Keratinocyte (primary cell): ENCODE measurements around the gene CPNE4. TPM values are rescaled to one million over a fixed set of nuclear protein-coding genes. Genes with fewer than 3 reads are reported as not detected.

Experiments
- DNase-seq: peaks from one replicate; pipeline ENCODE4 v3.0.0-alpha.2; 2011; ENCODE audit warnings: low read depth, missing footprints, low spot score
- FAIRE-seq: peaks from 2 replicates; lab custom pipeline; 2011; peaks lifted over from hg19 to GRCh38; lab: Jason Lieb, UNC
- H2AFZ ChIP-seq: 2 replicates; pipeline ENCODE4 v1.6.0; 2012; ENCODE audit warnings: low read length, control low read depth, inconsistent platforms; ENCODE audit not compliant: control insufficient read depth
- H3K27ac ChIP-seq: 2 replicates; pipeline ENCODE4 v1.5.1; 2011; ENCODE audit warnings: low read length; ENCODE audit not compliant: control insufficient read depth, insufficient read depth
- H3K27me3 ChIP-seq: 3 replicates; pipeline ENCODE4 v1.6.0; 2011; ENCODE audit warnings: low read length; ENCODE audit not compliant: control insufficient read depth, insufficient read depth; ENCODE audit errors: extremely low read depth
- H3K36me3 ChIP-seq, 2 experiments: 2 replicates in 1 of 2; 3 replicates in 1 of 2; pipeline ENCODE4 v1.5.1; 2011; ENCODE audit warnings: low read length in 2 of 2, mild to moderate bottlenecking in 1 of 2; ENCODE audit not compliant: control insufficient read depth in 2 of 2, insufficient read depth in 2 of 2; ENCODE audit errors: extremely low read depth in 1 of 2
- H3K4me1 ChIP-seq: 3 replicates; pipeline ENCODE4 v1.5.1; 2011; ENCODE audit warnings: low read length; ENCODE audit not compliant: control insufficient read depth, insufficient read depth; ENCODE audit errors: extremely low read depth
- H3K4me2 ChIP-seq: 3 replicates; pipeline ENCODE4 v1.6.0; 2011; ENCODE audit warnings: low read depth, low read length; ENCODE audit not compliant: control insufficient read depth, insufficient read depth; ENCODE audit errors: extremely low read depth
- H3K4me3 ChIP-seq, 3 experiments: fragments of 200-600 bp in 1 of 3; sonication (generic) in 1 of 3; 2 replicates in 2 of 3; 3 replicates in 1 of 3; pipeline ENCODE4 v1.5.1; 2011 to 2016; ENCODE audit warnings: low read length in 3 of 3, mild to moderate bottlenecking in 3 of 3, control low read depth in 2 of 3, inconsistent platforms in 1 of 3, low read depth in 1 of 3, mixed read lengths in 1 of 3, mixed run types in 1 of 3, moderate library complexity in 1 of 3; ENCODE audit not compliant: control insufficient read depth in 2 of 3, insufficient read depth in 2 of 3; ENCODE audit errors: extremely low read depth in 1 of 3
- H3K79me2 ChIP-seq: 2 replicates; pipeline ENCODE4 v1.6.0; 2012; ENCODE audit warnings: low read length; ENCODE audit not compliant: control insufficient read depth, insufficient read depth
- H3K9ac ChIP-seq: 3 replicates; pipeline ENCODE4 v1.6.0; 2011; ENCODE audit warnings: low read length; ENCODE audit not compliant: control insufficient read depth, insufficient read depth; ENCODE audit errors: extremely low read depth
- H3K9me1 ChIP-seq: 3 replicates; pipeline ENCODE4 v1.6.0; 2011; ENCODE audit warnings: low read length; ENCODE audit not compliant: control insufficient read depth, insufficient read depth; ENCODE audit errors: extremely low read depth
- H3K9me3 ChIP-seq: 2 replicates; pipeline ENCODE4 v1.5.1; 2012; ENCODE audit warnings: low read depth, low read length; ENCODE audit not compliant: control insufficient read depth
- H4K20me1 ChIP-seq: 3 replicates; pipeline ENCODE4 v1.6.0; 2011; ENCODE audit warnings: low read length; ENCODE audit not compliant: control insufficient read depth, insufficient read depth; ENCODE audit errors: extremely low read depth
- EZH2 ChIP-seq: IDR thresholded peaks from one replicate; pipeline ENCODE4 v1.6.1; 2012; ENCODE audit warnings: inconsistent platforms, mild to moderate bottlenecking, low read length, moderate library complexity
- dilution Hi-C: fragments of 300-500 bp; cut with MboI; formaldehyde crosslinking; loops from one replicate; pipeline ENCODE4 v1.7.0; 2020; ENCODE audit warnings: low sequenced_read_pairs; ENCODE audit not compliant: extremely low pct_ligation_motif_present
- polyA plus RNA-seq, 5 experiments: library from polyadenylated mRNA; depleted of rRNA in 3 of 5; stranded (reverse) in 3 of 5; stranded (forward) in 1 of 5; unstranded in 1 of 5; fragments of >200 nt; gene quantifications; 1 replicate in 1 of 5; 2 replicates in 3 of 5; 3 replicates in 1 of 5; pipeline versions ENCODE4 v1.2.1 to v1.2.3, GENCODE V29; 2011 to 2012; ENCODE audit warnings: missing spikeins in 2 of 5, low read depth in 1 of 5, low replicate concordance in 1 of 5
- TF ChIP-seq, protein P1 (sequence below), 3 experiments: IDR thresholded peaks in 1 of 3; conservative IDR thresholded peaks in 1 of 3; optimal IDR thresholded peaks in 1 of 3; 2 replicates in 2 of 3; 3 replicates in 1 of 3; pipeline versions ENCODE3 to v1.5.1; 2011; ENCODE audit warnings: low read length in 3 of 3, mild to moderate bottlenecking in 3 of 3, moderate library complexity in 2 of 3, control low read depth in 1 of 3, inconsistent platforms in 1 of 3; ENCODE audit not compliant: insufficient read depth in 2 of 3; ENCODE audit errors: extremely low read depth in 1 of 3

The CPNE4 gene
- polyA plus RNA-seq, 1 donor (not counting 4 experiments of a cell fraction or from before 2014, with no cell fraction given): 0.08 TPM

DNA sequence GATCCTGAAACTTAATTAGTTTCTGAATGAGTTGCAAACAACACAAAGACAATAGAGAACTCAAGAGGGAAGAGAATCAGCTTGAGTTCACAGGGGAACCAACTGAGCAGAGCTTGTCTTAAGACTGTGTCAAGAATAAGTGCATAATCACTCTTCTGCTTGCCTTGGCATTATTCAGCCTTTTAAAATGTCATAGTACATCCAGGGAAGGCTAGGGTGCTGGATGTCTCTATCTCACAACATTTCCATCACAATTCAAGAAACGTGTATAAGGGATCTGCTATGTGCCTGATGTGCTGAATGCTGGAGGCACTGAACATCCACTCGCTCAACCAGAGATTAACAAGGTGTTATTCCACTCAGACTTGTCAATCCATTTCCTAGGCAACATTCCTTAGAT, 122.6 kb downstream of the CPNE4 start:
- dilution Hi-C loops: no loop called here
- Histone ChIP-seq H3K4me1 (no peaks in the 10 kb centered on the region), H3K27me3 (no peaks in the 10 kb centered on the region), H3K4me2 (no peak overlapping the region), H3K27ac (no peak overlapping the region), H3K9me1 (no peaks in the 10 kb centered on the region), H3K79me2 (no peaks in the 10 kb centered on the region), H3K36me3 (no peaks in the 10 kb centered on the region), H3K4me3 (no peak overlapping the region), H3K9ac (no peak overlapping the region), H3K9me3 (no peaks in the 10 kb centered on the region), H2AFZ (no peak overlapping the region), H4K20me1 (no peaks in the 10 kb centered on the region)
- DNase-seq (no peak), FAIRE-seq (no peak)
- no peak for TF ChIP-seq EZH2
- TF ChIP-seq, protein P1, sequence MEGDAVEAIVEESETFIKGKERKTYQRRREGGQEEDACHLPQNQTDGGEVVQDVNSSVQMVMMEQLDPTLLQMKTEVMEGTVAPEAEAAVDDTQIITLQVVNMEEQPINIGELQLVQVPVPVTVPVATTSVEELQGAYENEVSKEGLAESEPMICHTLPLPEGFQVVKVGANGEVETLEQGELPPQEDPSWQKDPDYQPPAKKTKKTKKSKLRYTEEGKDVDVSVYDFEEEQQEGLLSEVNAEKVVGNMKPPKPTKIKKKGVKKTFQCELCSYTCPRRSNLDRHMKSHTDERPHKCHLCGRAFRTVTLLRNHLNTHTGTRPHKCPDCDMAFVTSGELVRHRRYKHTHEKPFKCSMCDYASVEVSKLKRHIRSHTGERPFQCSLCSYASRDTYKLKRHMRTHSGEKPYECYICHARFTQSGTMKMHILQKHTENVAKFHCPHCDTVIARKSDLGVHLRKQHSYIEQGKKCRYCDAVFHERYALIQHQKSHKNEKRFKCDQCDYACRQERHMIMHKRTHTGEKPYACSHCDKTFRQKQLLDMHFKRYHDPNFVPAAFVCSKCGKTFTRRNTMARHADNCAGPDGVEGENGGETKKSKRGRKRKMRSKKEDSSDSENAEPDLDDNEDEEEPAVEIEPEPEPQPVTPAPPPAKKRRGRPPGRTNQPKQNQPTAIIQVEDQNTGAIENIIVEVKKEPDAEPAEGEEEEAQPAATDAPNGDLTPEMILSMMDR (optimal IDR thresholded peaks at IDR 0.05 in 1 of 3, IDR thresholded peaks at IDR 0.05 in 1 of 3, conservative IDR thresholded peaks at IDR 0.05 in 1 of 3; ENCODE audit: extremely low read depth in 1 of 3, insufficient read depth in 2 of 3, low read length in 3 of 3): no peak

DNA sequence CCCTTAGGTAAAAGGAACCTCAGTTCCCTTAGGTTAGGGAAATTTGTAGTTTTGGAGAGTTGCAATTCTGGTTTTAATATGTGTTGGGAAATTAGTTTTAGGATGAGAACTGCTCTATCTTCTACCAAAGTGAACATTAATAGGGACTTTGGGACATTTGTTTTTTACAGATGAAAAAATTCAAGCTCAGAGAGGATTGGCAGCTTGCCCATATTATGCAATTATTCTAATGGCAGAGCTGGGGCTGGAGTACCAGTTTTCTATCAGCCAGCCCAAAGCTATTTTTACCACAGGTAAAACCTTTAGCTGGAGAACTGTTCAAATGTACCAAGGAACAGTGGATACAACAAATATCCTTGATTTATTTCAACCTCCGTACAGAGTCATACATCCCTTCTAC, 127.0 kb downstream of the CPNE4 start:
- Histone ChIP-seq H4K20me1 (no peaks in the 10 kb centered on the region), H3K9me3 (no peaks in the 10 kb centered on the region), H3K9me1 (no peaks in the 10 kb centered on the region), H3K79me2 (no peaks in the 10 kb centered on the region), H3K4me2 (no peak overlapping the region), H3K27me3 (no peaks in the 10 kb centered on the region), H3K27ac (no peak overlapping the region), H3K4me3 (no peak overlapping the region), H2AFZ (no peak overlapping the region), H3K9ac (no peak overlapping the region), H3K4me1 (no peaks in the 10 kb centered on the region), H3K36me3 (no peaks in the 10 kb centered on the region)
- FAIRE-seq: no peak
- TF ChIP-seq, protein P1 (optimal IDR thresholded peaks at IDR 0.05 in 1 of 3, IDR thresholded peaks at IDR 0.05 in 1 of 3, conservative IDR thresholded peaks at IDR 0.05 in 1 of 3; ENCODE audit: extremely low read depth in 1 of 3, insufficient read depth in 2 of 3, low read length in 3 of 3): no peak
- no peak for TF ChIP-seq EZH2
- dilution Hi-C loops: no loop called here
- no peak for DNase-seq
